Measurements from ENCODE around the gene LENEP. TPM values are rescaled to one million over a fixed set of nuclear protein-coding genes. Genes with fewer than 3 reads are reported as not detected.

The LENEP gene
- total and polyA plus RNA-seq, 7 experiments from 2014 or later, result 1.4 to 3.2 (median 2.6) TPM; not detected in 4

GRCh38 chr1:154958036-154958435, 35.4 kb upstream of the LENEP start:
- POLR2A ChIA-PET, result interaction anchor here (0.6 to 13.7 kb wide), 5 partner anchors 16 to 56 kb away, joined by 3 to 160 read pairs (median 6); partner anchors contain the start of genes CKS1B, PMVK and SHC1
- H3K9me3 Mint-ChIP-seq, result peaks cover 0 to 4% (median 0%) of the 10 kb centered on the region in 11 donors
- no peak for ATAC-seq

GRCh38 chr1:154958681-154959425, 34.5 kb upstream of the LENEP start:
- POLR2A ChIA-PET, result interaction anchor here (1.3 to 13.7 kb wide), 4 partner anchors 15 to 55 kb away, joined by 6 to 160 read pairs (median 74); partner anchors contain the start of genes CKS1B, FLAD1 and SHC1
- no peak for DNase-seq
- no peak for ATAC-seq
- intact Hi-C loops (cut with micrococcal nuclease), result loop anchor here (5.0 to 10.0 kb wide), 5 partner anchors 103 to 994 kb away; partner anchors contain the start of genes ADAR (in 1 of the 2), CREB3L4 (in 1 of the 2), EFNA4 (in 1 of the 2) and IL6R (in 1 of the 2)
- Mint-ChIP-seq H3K4me1 (peaks cover 36 to 77% (median 68%) of the 10 kb centered on the region in 7 donors), H3K9me3 (peaks cover 0 to 4% (median 0%) of the 10 kb centered on the region in 11 donors), H3K4me3 (peak overlapping the region in 4 of 10 donors; percentile 33 to 91 (median 48)), H3K27ac (peak overlapping the region in 7 of 9 donors; percentile 20 to 100 (median 83)), H3K27me3 (no peaks in the 10 kb centered on the region), H3K36me3 (peaks cover 0 to 17% (median 3%) of the 10 kb centered on the region in 5 donors)
- Histone ChIP-seq H3K4me3 (ENCODE audit: low read length) (no peak overlapping the region), H3K27ac (ENCODE audit: low read depth, low read length) (peak overlapping the region; percentile 14), H3K36me3 (ENCODE audit: control insufficient read depth in 2 of 3, insufficient read depth in 3 of 3, low read length in 3 of 3) (peaks cover 0 to 36% (median 4%) of the 10 kb centered on the region in 3 experiments), H3K27me3 (ENCODE audit: control insufficient read depth in 2 of 2, insufficient read depth in 2 of 2, low read length in 2 of 2) (no peaks in the 10 kb centered on the region), H3K4me1 (ENCODE audit: control insufficient read depth in 2 of 2, insufficient read depth in 2 of 2, low read length in 2 of 2) (peaks cover 35 to 40% of the 10 kb centered on the region in 2 donors), H3K9me3 (ENCODE audit: control insufficient read depth in 2 of 3, low read length in 3 of 3) (no peaks in the 10 kb centered on the region)
- CTCF ChIA-PET, result no interaction called here

More at GRCh38 chr1:154958036-154958435, 35.4 kb upstream of the LENEP start:
- Histone ChIP-seq H3K9me3 (ENCODE audit: control insufficient read depth in 2 of 3, low read length in 3 of 3) (no peaks in the 10 kb centered on the region), H3K27me3 (ENCODE audit: control insufficient read depth in 2 of 2, insufficient read depth in 2 of 2, low read length in 2 of 2) (no peaks in the 10 kb centered on the region), H3K36me3 (ENCODE audit: control insufficient read depth in 2 of 3, insufficient read depth in 3 of 3, low read length in 3 of 3) (peaks cover 0 to 31% (median 0%) of the 10 kb centered on the region in 3 experiments), H3K4me1 (ENCODE audit: control insufficient read depth in 2 of 2, insufficient read depth in 2 of 2, low read length in 2 of 2) (peaks cover 42 to 43% of the 10 kb centered on the region in 2 donors), H3K27ac (ENCODE audit: low read depth, low read length) (peak overlapping the region; percentile 96), H3K4me3 (ENCODE audit: low read length) (no peak overlapping the region)
- Mint-ChIP-seq H3K36me3 (peaks cover 0 to 17% (median 0%) of the 10 kb centered on the region in 5 donors), H3K27me3 (no peaks in the 10 kb centered on the region), H3K27ac (peak overlapping the region in 8 of 9 donors; percentile 50 to 100 (median 90)), H3K4me3 (peak overlapping the region in 2 of 10 donors; percentile 35 to 56), H3K4me1 (peaks cover 41 to 79% (median 68%) of the 10 kb centered on the region in 7 donors)
- no peak for DNase-seq
- intact Hi-C loops (cut with micrococcal nuclease), result loop anchor here (5.0 to 10.0 kb wide), 5 partner anchors 104 to 993 kb away; partner anchors contain the start of genes ADAR (in 1 of the 2), CREB3L4 (in 1 of the 2), EFNA4 (in 1 of the 2) and IL6R (in 1 of the 2)
- CTCF ChIA-PET, result no interaction called here

GRCh38 chr1:154959426-154959780, 34.0 kb upstream of the LENEP start:
- Mint-ChIP-seq H3K36me3 (peaks cover 0 to 16% (median 3%) of the 10 kb centered on the region in 5 donors), H3K27me3 (no peaks in the 10 kb centered on the region), H3K4me1 (peaks cover 33 to 74% (median 64%) of the 10 kb centered on the region in 7 donors), H3K9me3 (peaks cover 0 to 4% (median 0%) of the 10 kb centered on the region in 11 donors), H3K27ac (peak overlapping the region in 7 of 9 donors; percentile 43 to 89 (median 77)), H3K4me3 (peak overlapping the region in 6 of 10 donors; percentile 35 to 93 (median 83))
- intact Hi-C loops (cut with micrococcal nuclease), result loop anchor here (5.0 to 10.0 kb wide), 5 partner anchors 103 to 995 kb away; partner anchors contain the start of genes ADAR (in 1 of the 2), CREB3L4 (in 1 of the 2), EFNA4 (in 1 of the 2) and IL6R (in 1 of the 2)
- Histone ChIP-seq H3K27me3 (ENCODE audit: control insufficient read depth in 2 of 2, insufficient read depth in 2 of 2, low read length in 2 of 2) (no peaks in the 10 kb centered on the region), H3K4me3 (ENCODE audit: low read length) (no peak overlapping the region), H3K36me3 (ENCODE audit: control insufficient read depth in 2 of 3, insufficient read depth in 3 of 3, low read length in 3 of 3) (peaks cover 0 to 41% (median 6%) of the 10 kb centered on the region in 3 experiments), H3K4me1 (ENCODE audit: control insufficient read depth in 2 of 2, insufficient read depth in 2 of 2, low read length in 2 of 2) (peaks cover 29 to 35% of the 10 kb centered on the region in 2 donors), H3K27ac (ENCODE audit: low read depth, low read length) (peak overlapping the region; percentile 15), H3K9me3 (ENCODE audit: control insufficient read depth in 2 of 3, low read length in 3 of 3) (no peaks in the 10 kb centered on the region)
- ChIA-PET CTCF (interaction anchor here (0.7 kb wide), 1 partner anchor 399 kb away, joined by 5 read pairs; no protein-coding TSS in a partner anchor), POLR2A (interaction anchor here (1.3 to 13.7 kb wide), 3 partner anchors 15 to 23 kb away, joined by 6 to 160 read pairs (median 11); partner anchors contain the start of genes CKS1B, FLAD1 and SHC1)
- DNase-seq (no peak), ATAC-seq (no peak)

GRCh38 chr1:154960446-154961136, 32.8 kb upstream of the LENEP start:
- Mint-ChIP-seq H3K4me1 (peaks cover 26 to 68% (median 57%) of the 10 kb centered on the region in 7 donors), H3K36me3 (peaks cover 0 to 14% (median 3%) of the 10 kb centered on the region in 5 donors), H3K27me3 (no peaks in the 10 kb centered on the region), H3K27ac (peak overlapping the region; percentile 83 to 100 (median 95)), H3K4me3 (peak overlapping the region; percentile 91 to 98 (median 94)), H3K9me3 (peaks cover 0 to 4% (median 0%) of the 10 kb centered on the region in 11 donors)
- Histone ChIP-seq H3K27ac (ENCODE audit: low read depth, low read length) (peak overlapping the region; percentile 96), H3K27me3 (ENCODE audit: control insufficient read depth in 2 of 2, insufficient read depth in 2 of 2, low read length in 2 of 2) (no peaks in the 10 kb centered on the region), H3K36me3 (ENCODE audit: control insufficient read depth in 2 of 3, insufficient read depth in 3 of 3, low read length in 3 of 3) (peaks cover 2 to 53% (median 6%) of the 10 kb centered on the region in 3 experiments), H3K4me3 (ENCODE audit: low read length) (peak overlapping the region; percentile 54), H3K9me3 (ENCODE audit: control insufficient read depth in 2 of 3, low read length in 3 of 3) (no peaks in the 10 kb centered on the region), H3K4me1 (ENCODE audit: control insufficient read depth in 2 of 2, insufficient read depth in 2 of 2, low read length in 2 of 2) (peaks cover 22 to 31% of the 10 kb centered on the region in 2 donors)
- ChIA-PET POLR2A (interaction anchor here (0.6 to 13.7 kb wide), 15 partner anchors 9 to 553 kb away, joined by 3 to 160 read pairs (median 6); partner anchors contain the start of genes CKS1B, FLAD1, LENEP and PMVK), CTCF (interaction anchor here (1.1 to 7.6 kb wide), 8 partner anchors 9 to 102 kb away, joined by 3 to 72 read pairs (median 5); partner anchors contain the start of genes EFNA4, FLAD1 and PMVK)
- intact Hi-C loops (cut with micrococcal nuclease), result loop anchor here (1.0 to 5.0 kb wide), 6 partner anchors 14 to 738 kb away; partner anchors contain the start of genes CKS1B (in 2 of the 2), FLAD1 (in 1 of the 2), UBAP2L (in 1 of the 2) and ZBTB7B (in 1 of the 2)
- ATAC-seq, result no peak
- no peak for DNase-seq

GRCh38 chr1:154961207-154962155, 31.9 kb upstream of the LENEP start, which contains the start of gene PYGO2:
Gene PYGO2, minus strand, starts transcription at chr1:154961782. Its CDS starts 206 bp downstream, at chr1:154961576.
- peak within 1 kb of the TSS; percentile 91 to 98 (median 94) for H3K4me3 Mint-ChIP-seq
- Histone ChIP-seq H3K36me3 (ENCODE audit: control insufficient read depth in 2 of 3, insufficient read depth in 3 of 3, low read length in 3 of 3) (peaks cover 6 to 62% (median 11%) of the 10 kb centered on the region in 3 experiments), H3K9me3 (ENCODE audit: control insufficient read depth in 2 of 3, low read length in 3 of 3) (no peaks in the 10 kb centered on the region), H3K27ac (ENCODE audit: low read depth, low read length) (peak within 1 kb of the TSS; percentile 96), H3K4me3 (ENCODE audit: low read length) (peak within 1 kb of the TSS; percentile 54), H3K4me1 (ENCODE audit: control insufficient read depth in 2 of 2, insufficient read depth in 2 of 2, low read length in 2 of 2) (peaks cover 20 to 28% of the 10 kb centered on the region in 2 donors), H3K27me3 (ENCODE audit: control insufficient read depth in 2 of 2, insufficient read depth in 2 of 2, low read length in 2 of 2) (no peaks in the 10 kb centered on the region)
- H3K9me3 Mint-ChIP-seq, result no peaks in the 10 kb centered on the region
- peak within 1 kb of the TSS; percentile 83 to 100 (median 95) for H3K27ac Mint-ChIP-seq
- peak; percentile 73 to 88 (median 78) for DNase-seq
- H3K27me3 Mint-ChIP-seq, result no peaks in the 10 kb centered on the region
- CTCF ChIA-PET, result interaction anchor here (0.6 to 7.6 kb wide), 10 partner anchors 10 to 101 kb away, joined by 3 to 72 read pairs (median 4); partner anchors contain the start of genes EFNA4, FLAD1 and PMVK
- POLR2A ChIA-PET, result interaction anchor here (0.6 to 13.7 kb wide), 21 partner anchors 10 to 554 kb away, joined by 3 to 160 read pairs (median 5); partner anchors contain the start of genes CKS1B, FLAD1, LENEP and PMVK
- intact Hi-C loops (cut with micrococcal nuclease), result loop anchor here (1.0 to 5.0 kb wide), 7 partner anchors 13 to 739 kb away; partner anchors contain the start of genes CKS1B (in 2 of the 2), FLAD1 (in 1 of the 2), UBAP2L (in 1 of the 2) and ZBTB7B (in 1 of the 2)
- H3K36me3 Mint-ChIP-seq, result peaks cover 0 to 14% (median 3%) of the 10 kb centered on the region in 5 donors
- peaks cover 17 to 60% (median 48%) of the 10 kb centered on the region in 7 donors for H3K4me1 Mint-ChIP-seq
- peak; percentile 86 for ATAC-seq
